HCT116 (cell line): ENCODE results near the gene RALGAPA1. TPM values are rescaled to one million over a fixed set of nuclear protein-coding genes. Genes with fewer than 3 reads are reported as not detected.

ENCODE experiments used
- ATAC-seq: fragments of 200-7000 bp; cut with Tn5 transposase; 2 replicates; pipeline ENCODE4 v1.9.1; 2020; ENCODE audit warnings: mild to moderate bottlenecking, moderate library complexity
- BruUV-seq: library from RNA; stranded (reverse); fragments of 400-500 nt; replicated peaks from 2 replicates; lab custom pipeline; 2021; lab: Mats Ljungman, UMichigan
- CTCF ChIA-PET: fragments of 300-600 bp; sonication (Branson Sonifier 250); formaldehyde crosslinking; loops from one replicate; lab custom pipeline; 2021; ENCODE audit warnings: antibody characterized with exemption; lab: Charles Lee
- POLR2A ChIA-PET: fragments of 300-600, 350-600 bp; sonication (Branson Sonifier 250); formaldehyde crosslinking; loops from one replicate; lab custom pipeline; 2021; ENCODE audit warnings: antibody characterized with exemption; lab: Charles Lee
- RAD21 ChIA-PET, 2 experiments: fragments of 300-600 bp; sonication (Branson Sonifier 250); formaldehyde crosslinking; loops; one replicate each; lab custom pipeline; 2023; ENCODE audit warnings: low total read pairs in 2 of 2; ENCODE audit not compliant: uncharacterized antibody in 2 of 2, unreplicated experiment in 2 of 2, low non-redundant PET in 1 of 2; lab: Charles Lee
- DNase-seq: peaks from one replicate; pipeline ENCODE4 v3.0.0-alpha.2; 2010; ENCODE audit warnings: low read depth, low spot score
- H2AFZ ChIP-seq: fragments of 200-600 bp; shearing (Covaris generic), sonication (generic); 2 replicates; pipeline ENCODE4 v1.6.1; 2017; ENCODE audit warnings: low read depth, mixed run types, mixed read lengths, antibody characterized with exemption, low read length; ENCODE audit not compliant: poor library complexity, severe bottlenecking
- H3K27ac ChIP-seq: 2 replicates; pipeline ENCODE4 v1.5.1; 2012; ENCODE audit warnings: low read depth, low read length
- H3K27me3 ChIP-seq: fragments of 200-600 bp; sonication (generic); 2 replicates; pipeline ENCODE4 v1.6.1; 2016; ENCODE audit warnings: mixed run types, low read length, mixed read lengths; ENCODE audit not compliant: insufficient read depth
- H3K36me3 ChIP-seq, 2 experiments: fragments of 200-500 bp in 1 of 2; fragments of 200-600 bp in 1 of 2; sonication (Bioruptor generic) in 1 of 2; sonication (generic) in 1 of 2; 2 replicates each; pipeline versions ENCODE4 v1.5.1 to v1.6.1; 2014 to 2016; ENCODE audit warnings: low read length in 2 of 2, inconsistent platforms in 1 of 2, mixed read lengths in 1 of 2, mixed run types in 1 of 2; ENCODE audit not compliant: insufficient read depth in 2 of 2, control insufficient read depth in 1 of 2
- H3K4me1 ChIP-seq, 2 experiments: fragments of 200-600 bp in 1 of 2; sonication (generic) in 1 of 2; 2 replicates each; pipeline versions ENCODE4 v1.5.1 to v1.6.1; 2012 to 2017; ENCODE audit warnings: low read length in 2 of 2, inconsistent platforms in 1 of 2, mild to moderate bottlenecking in 1 of 2, mixed read lengths in 1 of 2, mixed run types in 1 of 2, moderate library complexity in 1 of 2; ENCODE audit not compliant: insufficient read depth in 2 of 2, control insufficient read depth in 1 of 2
- H3K4me2 ChIP-seq: fragments of 200-600 bp; sonication (generic); 2 replicates; pipeline ENCODE4 v1.6.1; 2017; ENCODE audit warnings: mixed run types, low read length, mixed read lengths
- H3K4me3 ChIP-seq, 2 experiments: fragments of 200-600 bp in 1 of 2; sonication (generic) in 1 of 2; replicated peaks in 1 of 2; 2 replicates each; pipeline ENCODE4 v1.5.1; 2011 to 2016; ENCODE audit warnings: low read length in 2 of 2, control low read depth in 1 of 2, low read depth in 1 of 2, mild to moderate bottlenecking in 1 of 2, mixed read lengths in 1 of 2, mixed run types in 1 of 2
- H3K79me2 ChIP-seq: fragments of 200-600 bp; sonication (generic); 2 replicates; pipeline ENCODE4 v1.6.1; 2017; ENCODE audit warnings: mild to moderate bottlenecking, mixed run types, low read length, moderate library complexity, mixed read lengths; ENCODE audit not compliant: insufficient read depth
- H3K9ac ChIP-seq: fragments of 200-600 bp; sonication (generic); 2 replicates; pipeline ENCODE4 v1.6.1; 2016; ENCODE audit warnings: low read length, mixed read lengths
- H3K9me2 ChIP-seq: fragments of 200-600 bp; sonication (generic), shearing (Covaris generic); 2 replicates; pipeline ENCODE4 v1.6.1; 2017; ENCODE audit warnings: mixed run types, mild to moderate bottlenecking, moderate library complexity; ENCODE audit not compliant: insufficient read depth
- H3K9me3 ChIP-seq, 2 experiments: fragments of 200-500 bp in 1 of 2; fragments of 200-600 bp in 1 of 2; sonication (Bioruptor generic) in 1 of 2; sonication (generic) in 1 of 2; 2 replicates each; pipeline ENCODE4 v1.6.1; 2014 to 2017; ENCODE audit warnings: low read length in 2 of 2, mixed read lengths in 2 of 2, inconsistent platforms in 1 of 2, low read depth in 1 of 2, mild to moderate bottlenecking in 1 of 2, mixed run types in 1 of 2, moderate library complexity in 1 of 2; ENCODE audit not compliant: control insufficient read depth in 1 of 2, insufficient read depth in 1 of 2
- H4K20me1 ChIP-seq: fragments of 200-600 bp; sonication (generic), shearing (Covaris generic); 2 replicates; pipeline ENCODE4 v1.6.1; 2017; ENCODE audit warnings: mixed run types, mild to moderate bottlenecking, moderate library complexity; ENCODE audit not compliant: insufficient read depth
- CBX3 ChIP-seq: IDR thresholded peaks from 2 replicates; pipeline ENCODE4 v1.6.1; 2012; ENCODE audit warnings: low read depth
- CEBPB ChIP-seq: IDR thresholded peaks from 2 replicates; pipeline ENCODE4 v1.6.1; 2012; ENCODE audit warnings: low read depth
- CTCF ChIP-seq, 3 experiments: fragments of 200-600 bp in 1 of 3; sonication (generic) in 1 of 3; IDR thresholded peaks in 2 of 3; conservative IDR thresholded peaks in 1 of 3; 2 replicates each; pipeline ENCODE4 v1.5.1; 2012 to 2017; ENCODE audit warnings: low read depth in 2 of 3, low read length in 2 of 3, antibody characterized with exemption in 1 of 3, borderline replicate concordance in 1 of 3, control low read depth in 1 of 3, mild to moderate bottlenecking in 1 of 3, mixed read lengths in 1 of 3, mixed run types in 1 of 3, moderate library complexity in 1 of 3; ENCODE audit not compliant: insufficient read depth in 1 of 3
- EGR1 ChIP-seq: IDR thresholded peaks from 2 replicates; pipeline ENCODE4 v1.6.1; 2012; ENCODE audit warnings: low read depth
- ELF1 ChIP-seq: IDR thresholded peaks from 2 replicates; pipeline ENCODE4 v1.6.1; 2012; ENCODE audit warnings: low read depth, borderline replicate concordance
- EZH2 ChIP-seq: fragments of 200-600 bp; sonication (generic); IDR thresholded peaks from 2 replicates; pipeline ENCODE4 v1.6.1; 2017; ENCODE audit warnings: antibody characterized with exemption, mixed run types
- EZH2phosphoT487 ChIP-seq: fragments of 200-600 bp; IDR thresholded peaks from 2 replicates; pipeline ENCODE4 v1.6.1; 2018; ENCODE audit warnings: antibody characterized with exemption, borderline replicate concordance
- FOSL1 ChIP-seq: IDR thresholded peaks from 2 replicates; pipeline ENCODE4 v1.6.1; 2012; ENCODE audit warnings: low read depth
- JUND ChIP-seq: IDR thresholded peaks from 2 replicates; pipeline ENCODE4 v1.6.1; 2012
- MAX ChIP-seq: IDR thresholded peaks from 2 replicates; pipeline ENCODE4 v1.6.1; 2012
- POLR2AphosphoS5 ChIP-seq: IDR thresholded peaks from 2 replicates; pipeline ENCODE4 v1.6.1; 2011; ENCODE audit warnings: mild to moderate bottlenecking, low read depth, low read length, moderate library complexity
- RAD21 ChIP-seq: IDR thresholded peaks from 2 replicates; pipeline ENCODE4 v1.6.1; 2012; ENCODE audit warnings: low read depth, mild to moderate bottlenecking
- SIN3A ChIP-seq: IDR thresholded peaks from 2 replicates; pipeline ENCODE4 v1.6.1; 2012; ENCODE audit warnings: low read depth
- SP1 ChIP-seq: IDR thresholded peaks from 2 replicates; pipeline ENCODE4 v1.6.1; 2012; ENCODE audit warnings: low read depth
- SRF ChIP-seq: IDR thresholded peaks from 2 replicates; pipeline ENCODE4 v1.6.1; 2012; ENCODE audit warnings: low read depth
- ZFX ChIP-seq: fragments of 450-650 bp; IDR thresholded peaks from 2 replicates; pipeline ENCODE4 v1.6.1; 2017
- intact Hi-C: fragments of 100-400 bp; cut with micrococcal nuclease; formaldehyde crosslinking; loops from 2 replicates; pipeline ENCODE4 v1.10.0; 2022
- total RNA-seq: library from RNA; stranded (reverse); gene quantifications from one replicate; pipeline ENCODE4 v1.2.1, GENCODE V29; 2021; ENCODE audit not compliant: unreplicated experiment
- TF ChIP-seq, protein P1 (sequence below): IDR thresholded peaks from 2 replicates; pipeline ENCODE4 v1.6.1; 2012

Gene RALGAPA1
- total RNA-seq, 1 experiment from 2014 or later: 29.3 TPM

GRCh38 chr14:35689000-35689460, 120.1 kb downstream of the RALGAPA1 start:
- no peak overlapping the region for H3K9ac ChIP-seq

More at GRCh38 chr14:35689000-35689460, 120.1 kb downstream of the RALGAPA1 start:
- ATAC-seq: no peak
- H4K20me1 ChIP-seq: 0 out of 2 replicates have a peak, but pooled peaks cover 3% of the 10 kb centered on the region
- H3K4me3 ChIP-seq: no peak overlapping the region
- no peak for DNase-seq
- H2AFZ ChIP-seq: no peak overlapping the region
- intact Hi-C loops: loop anchor here (5.0 to 10.0 kb wide), 3 partner anchors 464 to 1014 kb away; no protein-coding TSS in a partner anchor
- CTCF ChIA-PET: interaction anchor here (2.1 to 2.8 kb wide), 2 partner anchors 129 to 249 kb away, joined by 7 to 15 read pairs; no protein-coding TSS in a partner anchor
- H3K4me2 ChIP-seq: no peak overlapping the region
- H3K4me1 ChIP-seq: no peaks in the 10 kb centered on the region
- BruUV-seq: no TSS peak
- no peaks in the 10 kb centered on the region for H3K79me2 ChIP-seq
- TF ChIP-seq JUND: no peak
- TF ChIP-seq RAD21: no peak
- TF ChIP-seq ELF1: no peak
- no peak for TF ChIP-seq EGR1
- no peak for TF ChIP-seq SP1
- TF ChIP-seq EZH2: no peak
- no peak for TF ChIP-seq CBX3
- no peak for TF ChIP-seq CTCF (IDR thresholded peaks at IDR 0.05 in 2 of 3, conservative IDR thresholded peaks at IDR 0.05 in 1 of 3; ENCODE audit: borderline replicate concordance in 1 of 3, insufficient read depth in 1 of 3, low read depth in 2 of 3, low read length in 2 of 3)
- TF ChIP-seq FOSL1: no peak
- no peak for TF ChIP-seq SRF
- TF ChIP-seq MAX: no peak
- TF ChIP-seq ZFX: no peak
- no peak for TF ChIP-seq SIN3A
- TF ChIP-seq, protein P1, sequence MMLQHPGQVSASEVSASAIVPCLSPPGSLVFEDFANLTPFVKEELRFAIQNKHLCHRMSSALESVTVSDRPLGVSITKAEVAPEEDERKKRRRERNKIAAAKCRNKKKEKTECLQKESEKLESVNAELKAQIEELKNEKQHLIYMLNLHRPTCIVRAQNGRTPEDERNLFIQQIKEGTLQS: no peak
- TF ChIP-seq CEBPB: no peak
- no peak for TF ChIP-seq EZH2phosphoT487
- TF ChIP-seq POLR2AphosphoS5: no peak
- TF ChIP-seq, all 23 proteins: peak for 0
- ChIA-PET RAD21 (no interaction called here), POLR2A (no interaction called here)
- Histone ChIP-seq H3K27ac (no peak overlapping the region), H3K9me2 (no peaks in the 10 kb centered on the region), H3K27me3 (no peaks in the 10 kb centered on the region), H3K9me3 (no peaks in the 10 kb centered on the region), H3K36me3 (peaks cover 0 to 2% of the 10 kb centered on the region in 2 experiments; a peak in 1 of 4 replicates)
